K562 (cell line): Measurements from ENCODE around the gene FA2H. TPM values are rescaled to one million over a fixed set of nuclear protein-coding genes. Genes with fewer than 3 reads are reported as not detected.

Experiments
- ILF3 ChIP-seq: fragments of 450-650 bp; IDR thresholded peaks from 2 replicates; pipeline ENCODE4 v1.6.1; 2018; ENCODE audit warnings: antibody characterized with exemption, mild to moderate bottlenecking, moderate library complexity, borderline replicate concordance
- MAFF ChIP-seq: IDR thresholded peaks from 2 replicates; pipeline ENCODE4 v1.6.1; 2012; ENCODE audit warnings: low read length, improper control_type of control experiment
- polyA plus RNA-seq, 8 experiments: library from polyadenylated mRNA; depleted of rRNA in 4 of 8; stranded (reverse) in 5 of 8; unstranded in 3 of 8; fragments of >200 nt; fragmentation: Nextera tagmentation in 2 of 8; fragmentation: Illumina TruSeq in 1 of 8; extraction: Ambion mirVana in 2 of 8; extraction: Trizol in 1 of 8; gene quantifications; 2 replicates each; pipeline versions ENCODE4 v1.2.1 to v1.2.3, GENCODE V29; 2011 to 2014; ENCODE audit warnings: inconsistent platforms in 1 of 8, missing spikeins in 1 of 8
- total RNA-seq, 7 experiments: library from RNA; depleted of rRNA in 6 of 7; stranded (reverse); fragments of >200 nt in 6 of 7; fragmentation: Illumina TruSeq in 2 of 7; extraction: Trizol in 2 of 7; gene quantifications; 2 replicates each; pipeline versions ENCODE4 v1.2.1 to v1.2.3, GENCODE V29; 2011 to 2021; ENCODE audit warnings: low replicate concordance in 1 of 7
- TF ChIP-seq, protein P1 (sequence below), 2 experiments: fragments of 450-650 bp; IDR thresholded peaks; 2 replicates each; pipeline ENCODE4 v1.6.1; 2016; ENCODE audit warnings: mild to moderate bottlenecking in 2 of 2, borderline replicate concordance in 1 of 2, low read depth in 1 of 2, moderate library complexity in 1 of 2
- TF ChIP-seq, protein P2 (sequence below): sonication (generic); formaldehyde crosslinking; IDR thresholded peaks from 2 replicates; pipeline ENCODE4 v1.8.0; 2022; ENCODE audit warnings: mild to moderate bottlenecking, low read depth, missing genetic modification reagents

Gene FA2H
- total and polyA plus RNA-seq, 9 of the 15 experiments (the other 6 are each of a cell fraction or from before 2014, with no cell fraction given) = not detected

DNA sequence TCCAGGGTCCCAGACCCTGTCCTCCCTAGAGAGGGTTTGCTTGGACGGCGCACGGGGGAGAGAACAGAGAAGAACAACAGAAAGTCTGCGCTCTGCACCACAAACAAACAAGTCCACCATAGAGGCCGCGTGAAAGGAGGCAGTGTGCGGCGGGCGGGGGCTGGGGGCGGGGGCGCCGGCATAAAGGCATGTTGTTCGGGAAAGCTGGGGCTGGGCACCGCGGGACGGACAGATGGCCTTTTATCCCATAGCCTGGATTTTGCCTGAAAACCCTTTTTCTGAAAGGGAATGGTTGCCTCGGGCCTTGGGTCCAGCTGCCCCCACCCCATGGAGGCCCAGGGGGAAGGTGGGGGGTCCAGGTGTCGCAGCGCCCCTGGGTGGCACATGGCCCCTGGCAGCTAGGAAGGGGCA, 26.0 kb downstream of the FA2H start (continued):
- TF ChIP-seq, protein P1, sequence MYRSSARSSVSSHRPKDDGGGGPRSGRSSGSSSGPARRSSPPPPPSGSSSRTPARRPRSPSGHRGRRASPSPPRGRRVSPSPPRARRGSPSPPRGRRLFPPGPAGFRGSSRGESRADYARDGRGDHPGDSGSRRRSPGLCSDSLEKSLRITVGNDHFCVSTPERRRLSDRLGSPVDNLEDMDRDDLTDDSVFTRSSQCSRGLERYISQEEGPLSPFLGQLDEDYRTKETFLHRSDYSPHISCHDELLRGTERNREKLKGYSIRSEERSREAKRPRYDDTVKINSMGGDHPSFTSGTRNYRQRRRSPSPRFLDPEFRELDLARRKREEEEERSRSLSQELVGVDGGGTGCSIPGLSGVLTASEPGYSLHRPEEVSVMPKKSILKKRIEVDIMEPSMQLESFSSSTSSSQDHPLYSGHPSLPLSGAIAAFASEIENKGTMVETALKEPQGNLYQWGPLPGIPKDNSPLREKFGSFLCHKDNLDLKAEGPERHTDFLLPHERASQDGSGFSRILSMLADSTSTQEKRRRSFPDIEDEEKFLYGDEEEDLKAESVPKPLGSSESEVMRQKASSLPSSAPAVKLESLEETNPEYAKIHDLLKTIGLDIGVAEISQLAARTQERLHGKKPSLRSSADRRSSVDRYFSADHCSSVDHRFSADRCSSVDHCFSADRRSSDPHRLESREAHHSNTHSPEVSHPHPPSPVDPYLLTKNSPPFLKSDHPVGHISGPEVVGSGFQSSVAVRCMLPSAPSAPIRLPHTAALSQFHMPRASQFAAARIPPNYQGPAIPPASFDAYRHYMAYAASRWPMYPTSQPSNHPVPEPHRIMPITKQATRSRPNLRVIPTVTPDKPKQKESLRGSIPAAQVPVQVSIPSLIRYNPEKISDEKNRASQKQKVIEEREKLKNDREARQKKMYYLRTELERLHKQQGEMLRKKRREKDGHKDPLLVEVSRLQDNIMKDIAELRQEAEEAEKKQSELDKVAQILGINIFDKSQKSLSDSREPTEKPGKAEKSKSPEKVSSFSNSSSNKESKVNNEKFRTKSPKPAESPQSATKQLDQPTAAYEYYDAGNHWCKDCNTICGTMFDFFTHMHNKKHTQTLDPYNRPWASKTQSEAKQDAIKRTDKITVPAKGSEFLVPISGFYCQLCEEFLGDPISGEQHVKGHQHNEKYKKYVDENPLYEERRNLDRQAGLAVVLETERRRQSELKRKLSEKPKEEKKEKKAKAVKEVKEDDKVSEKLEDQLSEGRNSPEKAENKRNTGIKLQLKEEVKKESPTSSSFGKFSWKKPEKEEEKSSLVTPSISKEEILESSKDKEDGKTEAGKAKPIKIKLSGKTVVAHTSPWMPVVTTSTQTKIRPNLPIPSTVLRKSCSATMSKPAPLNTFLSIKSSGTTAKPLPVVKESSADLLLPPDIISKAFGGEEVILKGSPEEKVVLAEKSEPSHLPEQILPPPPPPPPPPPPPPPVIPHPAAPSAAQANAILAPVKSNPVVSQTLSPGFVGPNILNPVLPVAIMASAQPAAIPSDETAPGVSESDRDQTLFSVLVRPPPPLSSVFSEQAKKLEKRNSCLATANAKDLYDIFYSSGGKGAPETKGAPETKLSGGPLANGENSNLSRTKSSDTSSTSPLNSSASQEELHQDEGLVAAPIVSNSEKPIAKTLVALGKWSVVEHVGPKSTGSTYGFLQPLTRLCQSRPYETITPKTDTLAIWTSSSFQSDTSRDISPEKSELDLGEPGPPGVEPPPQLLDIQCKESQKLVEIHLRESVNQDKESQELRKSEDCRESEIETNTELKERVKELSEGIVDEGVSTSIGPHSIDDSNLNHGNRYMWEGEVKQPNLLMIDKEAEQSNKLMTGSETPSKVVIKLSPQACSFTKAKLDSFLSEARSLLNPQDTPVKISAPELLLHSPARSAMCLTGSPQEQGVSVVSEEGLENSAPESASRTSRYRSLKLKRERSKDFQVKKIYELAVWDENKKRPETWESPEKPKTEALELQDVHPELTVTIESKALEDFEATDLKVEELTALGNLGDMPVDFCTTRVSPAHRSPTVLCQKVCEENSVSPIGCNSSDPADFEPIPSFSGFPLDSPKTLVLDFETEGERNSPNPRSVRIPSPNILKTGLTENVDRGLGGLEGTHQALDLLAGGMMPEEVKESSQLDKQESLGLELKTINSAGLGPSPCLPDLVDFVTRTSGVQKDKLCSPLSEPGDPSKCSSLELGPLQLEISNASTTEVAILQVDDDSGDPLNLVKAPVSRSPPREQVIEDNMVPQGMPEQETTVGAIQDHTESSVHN (IDR thresholded peaks at IDR 0.05; ENCODE audit: borderline replicate concordance in 1 of 2, low read depth in 1 of 2) = no peak
- TF ChIP-seq MAFF (no peak), ILF3 (no peak)
- TF ChIP-seq, protein P2, sequence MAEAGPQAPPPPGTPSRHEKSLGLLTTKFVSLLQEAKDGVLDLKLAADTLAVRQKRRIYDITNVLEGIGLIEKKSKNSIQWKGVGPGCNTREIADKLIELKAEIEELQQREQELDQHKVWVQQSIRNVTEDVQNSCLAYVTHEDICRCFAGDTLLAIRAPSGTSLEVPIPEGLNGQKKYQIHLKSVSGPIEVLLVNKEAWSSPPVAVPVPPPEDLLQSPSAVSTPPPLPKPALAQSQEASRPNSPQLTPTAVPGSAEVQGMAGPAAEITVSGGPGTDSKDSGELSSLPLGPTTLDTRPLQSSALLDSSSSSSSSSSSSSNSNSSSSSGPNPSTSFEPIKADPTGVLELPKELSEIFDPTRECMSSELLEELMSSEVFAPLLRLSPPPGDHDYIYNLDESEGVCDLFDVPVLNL (CRISPR knock-in tag) = no peak
